Measurements from ENCODE around the gene BMP8B.

GRCh38 chr1:39833121-39833520, 44.5 kb upstream of the BMP8B start:
- TF ChIP-seq CTCF (IDR thresholded peaks at IDR 0.05) (no peak), POLR2A (IDR thresholded peaks at IDR 0.05) (no peak)

Data from heart left ventricle (tissue), 13 donors.